Hematopoietic multipotent progenitor cell treated with erythropoietin and hydrocortisone succinate and interleukin-3 and kit ligand, for 17 days (in vitro differentiated cells): ENCODE data around the gene PDE4D.

Experiments used
- DNase-seq: peaks from one replicate; pipeline ENCODE4 v3.0.0-alpha.2; 2015; ENCODE audit warnings: low spot score

PDE4D gene

GRCh38 chr5:59206132-59206581 is 687.4 kb downstream of the PDE4D start:
- no peak for DNase-seq

DNA sequence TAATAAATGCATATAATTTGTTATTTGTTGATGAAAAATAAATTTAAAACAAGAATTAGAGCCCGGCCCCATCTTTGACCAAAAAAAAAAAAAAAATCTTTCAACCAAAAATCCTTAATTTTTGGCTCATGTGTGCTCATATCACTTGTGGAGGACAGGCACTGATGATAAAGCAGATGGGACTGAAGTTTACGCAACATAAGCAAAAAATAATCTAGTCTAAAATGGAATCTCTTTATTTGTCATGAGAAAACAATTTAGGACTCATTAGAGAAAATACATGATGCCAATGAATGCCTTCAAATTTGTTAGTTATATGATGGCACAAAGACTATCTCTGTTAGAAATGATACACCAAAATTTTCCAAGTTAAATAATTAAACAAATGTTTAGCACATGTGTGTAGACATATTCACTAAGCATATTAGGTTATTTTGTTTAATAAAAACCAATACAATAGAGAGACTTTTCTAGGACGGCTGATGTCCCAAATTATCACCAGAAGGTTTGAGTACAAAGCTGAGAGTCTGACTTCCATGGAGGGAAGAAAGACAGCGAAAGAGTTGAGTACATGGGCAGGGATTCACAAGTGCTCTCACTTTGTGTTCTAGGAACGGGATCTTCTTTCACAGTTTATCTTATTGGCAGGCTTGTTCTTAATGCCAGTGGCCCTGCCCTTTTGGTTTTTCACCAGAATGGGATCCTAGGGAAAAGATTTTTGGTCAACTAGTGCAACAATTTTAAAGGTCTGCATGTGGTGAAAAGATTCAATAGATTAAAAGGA is 689.2 kb downstream of the PDE4D start:
- DNase-seq: no peak

- DNase-seq: no peak
These were observed 693.7 kb downstream of the PDE4D start for GRCh38 chr5:59199868-59200267.

DNA sequence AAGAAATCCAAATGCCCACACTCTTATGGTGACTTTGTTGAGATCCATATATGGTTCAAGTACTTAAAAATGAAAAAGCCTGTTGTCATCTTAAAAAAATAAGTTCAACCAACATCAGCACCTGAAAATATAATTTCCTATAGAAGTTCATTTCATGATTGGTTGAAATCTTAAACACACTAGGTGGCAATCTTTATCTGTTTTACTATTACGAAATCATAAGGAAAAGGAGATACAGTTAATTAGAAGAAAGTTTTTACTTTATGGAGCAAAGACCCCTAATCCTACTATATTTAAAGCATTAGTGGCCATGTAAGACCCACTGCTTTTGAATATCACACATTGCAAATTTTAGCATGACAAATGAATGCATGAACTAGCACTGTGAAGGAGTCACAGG is 694.7 kb downstream of the PDE4D start:
- no peak for DNase-seq

DNA sequence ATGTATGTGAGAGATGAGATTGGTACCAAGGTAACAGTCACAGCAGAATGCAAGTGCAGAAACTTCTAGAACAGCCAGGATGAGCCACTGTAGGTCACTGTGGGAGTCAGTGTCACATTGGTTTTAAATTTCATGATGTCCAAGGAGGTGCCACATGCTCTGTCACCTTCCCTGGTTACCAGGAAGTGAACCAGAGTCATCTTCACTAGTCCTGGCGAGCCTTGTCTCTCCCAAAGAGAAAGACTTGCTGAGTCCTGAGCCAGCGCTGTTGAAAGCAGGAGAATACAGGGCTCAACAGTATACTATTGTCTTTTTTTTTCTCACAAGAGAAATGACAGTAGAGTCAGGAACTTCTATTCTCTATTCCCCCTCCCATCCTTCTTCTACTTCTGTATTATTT is 695.2 kb downstream of the PDE4D start:
- no peak for DNase-seq

GRCh38 chr5:59197911-59198310 is 695.6 kb downstream of the PDE4D start:
- no peak for DNase-seq

GRCh38 chr5:59193616-59194319 is 699.8 kb downstream of the PDE4D start:
- DNase-seq: no peak

GRCh38 chr5:59190746-59191145 is 702.8 kb downstream of the PDE4D start:
- no peak for DNase-seq

- DNase-seq: no peak
These were observed 703.9 kb downstream of the PDE4D start for GRCh38 chr5:59189472-59190244.

- DNase-seq: peak; percentile 48
These were observed 704.9 kb downstream of the PDE4D start for GRCh38 chr5:59188419-59189225.

DNA sequence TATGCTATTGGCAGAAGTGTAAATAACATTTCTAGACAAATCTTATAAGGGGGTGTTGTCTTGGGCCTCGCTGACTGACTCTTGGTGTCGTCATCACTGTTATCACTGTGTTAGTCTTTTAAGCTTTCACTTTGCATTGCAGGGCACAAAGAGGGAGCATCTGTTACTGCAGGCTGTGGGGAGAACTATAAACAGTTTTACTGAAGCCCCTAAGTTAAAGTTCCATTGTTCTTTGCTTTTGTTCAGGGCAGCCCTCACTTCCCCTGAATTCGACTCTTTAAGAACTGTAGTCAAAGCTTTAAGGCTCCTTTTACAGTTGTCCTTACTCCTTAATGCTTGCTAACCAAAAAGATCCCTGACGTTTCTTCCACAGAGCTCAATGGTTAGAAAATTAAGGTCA is 705.7 kb downstream of the PDE4D start:
- DNase-seq: no peak

GRCh38 chr5:59186623-59187022 is 706.9 kb downstream of the PDE4D start:
- no peak for DNase-seq

DNA sequence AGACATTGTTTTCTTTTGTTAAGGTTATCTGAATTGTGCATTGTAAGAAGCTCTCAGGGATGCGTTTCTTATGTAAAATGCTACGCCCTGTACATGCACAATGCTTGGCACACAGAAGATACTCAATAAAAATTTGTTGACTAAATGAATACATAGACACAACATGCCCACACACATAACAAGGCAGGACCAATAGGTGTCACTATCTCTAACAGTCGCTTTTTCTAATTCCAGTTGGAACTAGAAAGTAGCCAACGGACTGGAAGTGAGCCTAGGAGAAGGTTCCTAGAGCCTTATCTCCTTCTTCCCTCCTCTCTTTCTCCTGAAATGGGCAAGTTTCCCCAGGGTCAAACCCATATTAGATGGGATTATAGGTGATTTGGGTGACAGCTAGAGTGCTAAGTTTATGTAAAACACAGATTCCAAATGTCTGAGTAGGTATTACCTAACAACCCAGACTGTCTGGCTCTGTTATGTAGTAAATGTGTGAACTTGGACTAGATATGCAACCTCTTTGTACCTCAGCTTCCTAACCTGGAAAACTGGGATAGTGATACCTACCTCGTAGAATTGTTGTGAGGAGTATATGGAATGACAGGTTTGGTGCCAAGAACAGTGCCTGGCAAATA is 707.7 kb downstream of the PDE4D start:
- DNase-seq: no peak

DNA sequence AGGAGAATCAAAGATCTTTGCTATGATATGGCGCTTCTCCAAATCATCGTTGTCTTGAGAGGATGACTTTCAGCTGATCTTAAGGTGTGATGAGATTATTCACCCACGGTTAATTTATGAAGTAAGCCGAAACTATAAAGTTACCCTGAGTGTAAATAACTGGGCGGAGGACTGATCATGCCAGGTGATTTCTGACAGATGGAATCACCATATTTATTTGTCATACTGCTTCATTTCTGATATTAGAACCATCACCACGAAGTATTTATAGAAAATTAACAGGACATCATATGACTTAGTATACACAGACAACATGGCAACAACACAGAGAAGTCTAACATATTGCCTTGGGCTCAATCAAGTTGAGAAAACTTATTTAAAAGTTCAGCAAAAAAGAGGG is 708.8 kb downstream of the PDE4D start:
- DNase-seq: no peak

DNA sequence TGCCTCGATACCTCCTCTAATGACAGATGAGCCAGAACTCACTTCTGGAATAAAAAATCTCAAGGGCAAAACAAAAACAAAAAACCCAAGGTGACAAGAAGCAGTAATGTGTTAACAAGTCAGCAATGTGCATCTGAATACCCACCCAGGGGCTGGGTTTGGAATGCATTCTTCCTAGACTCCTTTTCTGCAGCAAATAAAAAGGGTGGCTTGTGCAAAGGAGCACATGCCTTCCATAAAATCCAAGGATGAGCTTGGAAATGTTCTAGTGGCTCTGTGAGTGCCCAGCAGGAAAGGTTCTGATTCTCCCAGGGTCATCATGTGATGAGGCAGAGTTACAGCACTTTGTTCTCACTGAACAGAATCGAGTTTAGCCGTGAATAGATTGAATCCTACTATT is 710.8 kb downstream of the PDE4D start:
- no peak for DNase-seq

- DNase-seq: no peak
These were observed 713.0 kb downstream of the PDE4D start for GRCh38 chr5:59180515-59180914.

DNA sequence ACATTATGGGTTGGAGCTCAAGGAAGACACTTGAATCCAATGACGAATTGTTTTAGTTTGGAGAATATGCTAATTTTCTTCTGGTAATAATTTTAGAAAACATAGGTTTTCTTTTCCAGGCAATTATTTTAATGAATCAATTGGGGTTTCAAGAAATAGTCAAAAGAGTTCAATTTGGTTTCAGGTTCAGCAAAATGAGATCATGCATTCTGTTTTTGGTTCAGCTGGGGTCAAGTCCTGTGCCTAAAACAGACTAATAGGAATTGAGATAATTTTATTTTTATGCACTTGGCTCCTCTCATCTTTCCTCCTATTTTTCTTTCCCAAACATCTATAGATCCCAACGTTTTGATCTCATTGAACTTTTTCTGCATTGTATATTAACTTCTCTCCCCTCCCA is 713.8 kb downstream of the PDE4D start:
- no peak for DNase-seq

GRCh38 chr5:59178482-59178881 is 715.0 kb downstream of the PDE4D start:
- DNase-seq: no peak

DNA sequence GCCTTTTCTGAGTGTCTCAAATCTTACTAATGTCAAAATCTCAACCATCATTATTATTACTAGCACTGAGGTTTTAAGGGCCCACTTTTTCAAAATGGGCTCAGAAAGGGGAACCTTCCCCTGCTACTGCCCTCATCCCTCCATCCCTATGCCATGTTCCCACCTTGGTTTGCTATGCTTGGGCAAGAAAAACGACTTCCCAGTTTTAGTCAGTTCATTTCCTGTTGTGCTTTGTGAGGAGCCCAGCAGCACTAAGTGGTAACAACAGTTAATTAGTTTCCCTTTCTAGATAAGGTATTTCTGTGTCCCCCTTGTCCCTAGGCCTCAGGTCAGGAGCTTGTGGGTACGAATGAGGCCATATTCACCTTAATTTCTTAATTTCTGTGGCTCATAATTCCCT is 715.5 kb downstream of the PDE4D start:
- DNase-seq: no peak

- no peak for DNase-seq
These were observed 715.9 kb downstream of the PDE4D start for GRCh38 chr5:59177644-59178043.

DNA sequence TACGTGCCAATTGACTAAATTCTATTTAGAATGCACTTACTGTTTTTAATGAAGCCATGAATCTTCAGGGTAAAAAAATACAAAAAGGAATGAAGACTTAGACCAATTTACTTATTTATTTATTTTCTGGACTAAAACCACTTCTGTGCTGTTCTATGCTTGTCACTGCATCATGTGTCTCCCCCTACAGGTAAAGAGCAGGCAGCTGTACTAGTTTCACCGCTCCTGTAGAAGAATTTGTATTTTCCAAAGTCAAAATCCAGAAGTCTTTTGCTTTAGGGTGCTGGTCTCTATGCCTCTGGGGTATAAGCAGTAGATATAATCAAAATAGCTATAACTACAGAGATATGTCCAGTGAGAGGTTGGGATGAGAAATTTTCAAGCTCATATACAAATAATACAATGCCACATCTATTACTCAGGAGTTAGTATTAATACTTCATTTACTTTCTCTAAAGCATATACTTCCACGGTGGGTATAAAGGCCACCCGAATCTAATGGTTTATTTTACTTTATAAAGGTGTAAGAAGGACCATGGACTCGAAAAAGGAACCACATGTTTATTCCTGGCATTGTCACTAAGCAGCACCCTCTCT is 719.2 kb downstream of the PDE4D start:
- no peak for DNase-seq
